Endometrium (tissue), 2 donors: ENCODE measurements around the gene SRD5A2.

Source experiments
- FAIRE-seq: peaks from 2 replicates; lab custom pipeline; 2012; peaks lifted over from hg19 to GRCh38; lab: Jason Lieb, UNC
- donor health status: control.
- donor health status: control.

Gene SRD5A2, protein sequence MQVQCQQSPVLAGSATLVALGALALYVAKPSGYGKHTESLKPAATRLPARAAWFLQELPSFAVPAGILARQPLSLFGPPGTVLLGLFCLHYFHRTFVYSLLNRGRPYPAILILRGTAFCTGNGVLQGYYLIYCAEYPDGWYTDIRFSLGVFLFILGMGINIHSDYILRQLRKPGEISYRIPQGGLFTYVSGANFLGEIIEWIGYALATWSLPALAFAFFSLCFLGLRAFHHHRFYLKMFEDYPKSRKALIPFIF

DNA sequence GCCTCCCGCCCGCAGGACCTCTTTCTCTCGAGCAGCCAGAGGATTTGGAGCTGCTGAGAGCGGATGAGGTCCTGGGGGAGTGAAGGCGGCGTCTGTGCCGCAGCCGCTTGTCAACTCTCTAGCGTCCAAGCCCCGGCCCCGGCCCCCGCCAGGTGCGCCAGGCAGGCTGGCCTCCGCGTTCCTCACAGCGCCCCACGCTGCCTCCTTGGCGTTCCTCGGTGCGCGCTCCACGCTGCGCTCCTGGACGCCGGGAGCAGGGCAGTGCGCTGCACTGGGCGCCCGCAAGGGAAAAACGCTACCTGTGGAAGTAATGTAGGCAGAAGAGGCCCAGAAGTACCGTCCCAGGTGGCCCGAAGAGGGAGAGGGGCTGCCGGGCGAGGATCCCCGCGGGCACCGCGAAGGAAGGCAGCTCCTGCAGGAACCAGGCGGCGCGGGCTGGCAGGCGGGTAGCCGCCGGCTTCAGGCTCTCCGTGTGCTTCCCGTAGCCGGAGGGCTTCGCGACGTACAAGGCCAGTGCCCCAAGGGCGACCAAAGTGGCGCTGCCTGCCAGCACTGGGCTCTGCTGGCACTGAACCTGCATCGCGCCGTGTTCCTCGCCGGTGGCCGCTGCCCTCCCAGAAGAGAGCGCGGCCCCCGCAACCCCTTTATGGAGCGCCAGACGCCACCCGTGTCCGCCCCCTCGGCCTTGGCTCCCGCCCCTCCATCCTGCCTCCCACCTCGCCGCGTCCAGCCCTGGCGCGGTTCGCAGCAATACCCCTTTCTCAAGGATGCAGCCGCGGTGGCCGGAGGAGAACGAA lies at the start of gene SRD5A2:
TSS of gene SRD5A2 (minus strand) at position 618 of the 797 bp plus-strand sequence. CDS start at position 580, 38 bp downstream.
- FAIRE-seq = no peak

DNA sequence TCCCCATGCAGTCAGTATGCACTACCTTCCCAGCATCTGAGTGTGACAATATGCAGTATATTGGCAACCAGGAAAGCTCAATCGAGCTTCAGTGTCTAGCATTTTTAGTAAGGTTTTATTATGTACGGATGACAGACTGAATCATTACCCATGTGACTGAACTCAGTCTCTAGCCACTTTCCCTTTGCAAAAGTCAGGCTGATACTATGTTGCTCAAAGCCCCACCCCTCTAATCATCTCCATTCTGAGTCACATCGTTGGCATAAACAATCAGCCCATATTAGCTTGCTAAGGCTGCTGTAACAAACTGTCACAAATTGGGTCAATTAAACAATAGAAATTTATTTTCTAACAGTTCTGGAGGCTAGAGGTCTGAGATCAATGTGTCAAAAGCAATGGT lies 25.8 kb upstream of the SRD5A2 start:
- FAIRE-seq = no peak

DNA sequence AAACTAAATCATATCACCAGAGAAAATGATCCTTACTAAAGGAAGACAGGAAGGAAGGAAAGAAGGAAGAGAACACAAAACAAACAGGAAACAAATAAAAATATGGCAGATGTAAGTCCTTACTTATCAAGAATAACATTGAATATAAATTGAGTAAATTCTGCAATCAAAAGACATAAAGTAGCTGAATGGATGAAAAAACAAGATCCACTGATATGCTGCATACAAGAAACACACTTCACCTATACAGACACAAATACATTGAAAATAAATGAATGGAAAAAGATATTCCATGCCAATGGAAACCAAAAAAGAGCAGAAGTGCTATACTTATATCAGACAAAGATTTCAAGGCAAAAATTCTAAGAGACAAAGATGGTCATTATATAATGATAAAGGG lies 18.0 kb upstream of the SRD5A2 start:
- FAIRE-seq = no peak

DNA sequence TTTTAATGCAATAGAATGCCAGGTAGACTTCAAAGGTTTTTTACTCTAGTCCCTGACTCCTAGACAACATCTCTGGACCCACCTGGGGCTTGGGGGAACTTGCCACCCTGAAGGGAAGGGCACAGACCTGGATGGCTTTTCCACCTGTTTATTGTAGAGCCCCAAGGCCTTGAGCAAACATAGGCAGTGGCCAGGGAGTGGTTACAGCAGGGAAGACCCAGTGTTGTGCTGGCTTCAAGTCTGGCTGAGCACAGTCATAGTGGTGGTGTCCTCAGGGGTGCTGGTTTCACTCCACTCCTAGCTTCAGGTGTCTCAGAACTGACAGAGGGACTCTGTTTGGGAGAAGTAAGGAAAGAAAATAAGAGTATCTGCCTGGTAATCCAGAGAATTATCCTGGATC lies 5.5 kb upstream of the SRD5A2 start:
- no peak for FAIRE-seq

DNA sequence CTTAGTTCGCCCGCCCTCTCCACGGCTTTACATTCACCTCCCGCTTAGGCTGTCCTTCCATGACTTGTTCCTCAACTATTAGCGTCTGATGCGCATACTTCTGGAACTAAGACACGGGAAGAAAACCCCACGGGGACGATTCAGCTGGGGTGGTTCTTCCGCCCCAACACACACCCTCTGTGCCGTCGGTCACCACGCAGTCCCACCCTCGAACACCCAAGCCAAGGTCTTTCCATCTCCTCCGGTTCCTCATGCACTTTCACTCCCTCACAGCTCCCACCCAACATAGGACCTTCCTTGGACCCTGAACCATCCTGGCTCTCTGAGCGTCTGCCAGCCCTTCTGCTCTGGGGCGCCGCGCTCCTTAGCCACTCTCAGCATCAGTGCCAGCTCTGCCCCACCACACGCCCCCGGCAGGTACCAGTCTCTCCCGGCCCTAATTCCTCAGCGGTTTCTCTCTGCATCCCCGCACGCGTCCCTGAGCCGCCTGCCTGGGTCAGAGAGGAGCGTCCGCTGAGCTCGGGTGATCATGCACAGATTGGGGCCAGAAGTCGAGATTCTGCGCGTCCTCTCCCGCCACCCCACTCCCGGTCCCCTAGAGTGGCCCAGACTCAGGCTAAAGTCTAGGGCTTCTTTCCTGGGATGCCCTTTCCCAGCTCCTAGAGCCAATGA lies 522 bp upstream of the SRD5A2 start:
- FAIRE-seq = no peak

DNA sequence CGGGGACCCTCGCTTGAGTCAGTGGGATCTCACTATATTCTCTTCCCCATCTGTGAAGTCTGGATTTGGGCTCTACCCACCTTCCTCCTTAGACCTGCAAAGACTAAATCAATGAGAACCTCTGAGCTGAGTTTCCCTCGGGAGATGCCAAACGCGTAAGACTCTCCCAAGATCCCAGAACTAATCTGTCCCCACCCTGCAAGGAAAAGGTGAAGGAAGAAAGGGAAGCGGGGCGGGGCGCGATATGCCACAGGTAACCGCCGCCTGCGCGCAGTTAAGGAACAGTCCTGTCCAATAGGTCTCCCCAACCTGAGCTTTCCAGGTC lies 780 bp downstream of the SRD5A2 start:
- FAIRE-seq = no peak

DNA sequence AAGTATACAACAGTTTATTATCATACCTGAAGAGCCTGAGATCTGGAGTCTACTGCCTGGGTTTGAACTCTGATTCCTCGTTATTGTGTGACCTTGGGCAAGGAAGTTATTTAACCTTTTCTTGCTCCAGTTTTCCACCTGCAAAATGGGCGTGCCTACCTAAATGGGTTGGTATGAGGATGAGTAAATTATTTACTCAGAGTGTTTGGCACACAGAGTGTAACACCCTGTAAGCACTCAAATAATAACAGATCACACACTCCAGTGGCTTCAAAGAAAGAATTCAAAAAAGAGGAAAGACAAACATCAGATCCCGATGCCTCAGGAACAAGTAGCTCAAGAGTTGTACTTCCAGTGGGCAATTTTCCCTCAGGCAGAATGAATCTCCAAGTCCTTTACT lies 2.4 kb downstream of the SRD5A2 start:
- FAIRE-seq = no peak

DNA sequence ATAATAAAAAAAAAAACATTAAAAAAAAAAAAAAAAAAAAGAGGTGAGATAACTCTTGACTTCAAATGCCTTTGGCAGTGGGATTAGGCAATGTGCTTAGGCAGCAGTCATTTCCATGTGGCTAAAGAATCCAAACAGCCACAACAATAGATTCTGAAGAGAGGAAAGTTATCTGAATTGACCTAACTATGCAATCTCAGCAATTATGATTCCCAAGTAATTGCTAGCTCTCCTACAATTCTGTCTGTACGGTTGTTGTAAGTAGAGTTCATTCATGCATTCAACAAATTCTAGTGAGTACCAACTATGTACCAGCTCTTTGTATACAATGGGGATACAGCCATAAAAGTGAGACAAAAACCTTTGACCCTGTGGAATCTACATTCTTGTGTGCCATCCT lies 3.6 kb downstream of the SRD5A2 start:
- no peak for FAIRE-seq

DNA sequence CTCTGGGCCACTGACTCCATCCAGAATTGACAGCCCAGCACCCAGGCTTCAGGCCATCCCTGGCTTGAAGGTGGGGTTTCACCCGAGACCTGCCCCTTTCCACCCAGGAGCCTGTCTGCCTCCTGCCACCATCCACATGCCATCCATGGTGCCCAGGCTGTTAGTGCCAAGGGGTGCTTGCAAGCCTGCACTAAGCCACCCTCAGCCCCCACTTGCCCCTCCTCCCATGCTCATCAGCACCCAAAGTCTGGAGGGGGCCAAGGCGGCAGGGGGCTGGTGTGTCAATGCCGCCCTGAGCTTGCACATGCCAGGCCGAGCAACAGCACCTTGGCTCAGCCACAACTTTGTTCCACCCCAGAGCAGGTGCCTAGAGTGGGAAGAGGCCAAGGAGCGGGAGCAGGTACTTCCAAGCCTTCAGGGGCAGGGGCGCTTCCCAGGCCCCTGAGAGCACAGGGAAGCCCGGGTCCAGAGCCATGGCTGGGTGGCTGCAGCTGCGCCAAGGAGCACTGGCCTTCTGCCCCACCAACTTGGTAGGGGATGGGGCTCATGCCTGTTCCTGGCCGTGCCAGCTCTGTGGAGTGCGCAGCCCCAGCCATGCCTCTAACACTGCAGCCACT lies 12.0 kb downstream of the SRD5A2 start:
- no peak for FAIRE-seq

DNA sequence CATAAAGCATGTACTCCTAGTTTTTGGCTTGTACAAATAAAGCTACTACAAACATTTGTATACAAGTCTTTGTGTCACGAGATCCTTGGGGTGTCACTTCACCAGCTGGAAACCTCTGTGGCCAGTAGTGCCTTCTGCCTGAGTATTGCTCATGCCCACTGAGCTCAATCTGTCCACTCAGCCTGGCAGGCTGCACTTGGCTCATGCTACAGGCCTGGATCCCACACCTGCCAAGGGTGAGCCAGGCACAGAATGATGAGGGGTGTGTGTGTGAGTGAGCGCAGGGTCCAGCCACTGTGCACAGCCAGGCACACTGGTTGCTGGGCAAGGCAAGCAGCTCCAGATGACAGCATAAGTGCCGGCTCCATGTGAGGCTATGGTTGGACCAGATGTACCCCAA lies 13.1 kb downstream of the SRD5A2 start:
- FAIRE-seq = no peak

DNA sequence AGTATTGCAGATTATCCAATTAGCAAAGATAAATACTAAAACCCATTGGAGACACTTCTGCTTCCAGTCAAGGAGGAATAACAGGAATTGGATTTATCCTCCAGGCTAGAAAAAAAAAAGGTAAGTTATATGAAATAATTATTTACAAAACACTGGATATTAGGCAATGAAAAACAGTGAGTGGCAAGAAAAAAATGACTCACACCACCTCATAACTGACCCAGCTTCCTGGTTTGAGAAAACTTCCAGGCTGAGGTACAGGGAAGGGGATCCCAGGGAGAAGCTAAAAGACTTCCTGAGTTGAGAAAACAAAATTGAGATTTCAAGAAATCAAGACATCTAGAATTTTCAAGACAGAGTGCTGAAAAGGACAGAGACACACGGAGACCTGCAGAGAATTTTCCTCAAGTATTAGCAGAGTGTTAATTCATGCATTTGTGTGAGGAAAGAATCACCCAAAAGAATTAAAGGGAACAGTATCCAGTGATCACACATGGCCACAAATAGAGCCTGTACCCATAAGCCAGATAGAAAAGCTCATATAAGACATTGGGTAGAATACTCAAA lies 17.4 kb downstream of the SRD5A2 start:
- no peak for FAIRE-seq

DNA sequence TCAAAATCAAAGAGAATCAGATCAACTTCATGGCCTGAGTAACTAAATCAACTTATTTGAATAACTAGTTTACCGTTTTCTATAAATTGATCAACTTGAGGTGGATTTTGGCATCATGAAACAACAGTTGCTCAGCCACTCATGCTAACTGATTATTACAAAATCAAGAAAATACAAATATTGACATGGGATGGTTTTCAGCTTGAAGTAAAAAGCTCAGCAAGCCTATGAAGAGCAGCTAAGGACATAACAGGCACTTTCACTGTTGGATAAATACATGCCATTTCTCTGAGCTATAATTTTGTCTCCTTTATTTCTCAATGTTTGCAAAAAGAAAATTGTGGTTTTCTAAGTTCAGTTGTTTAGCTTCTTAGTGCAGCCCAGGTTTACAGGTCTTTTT lies 18.9 kb downstream of the SRD5A2 start:
- no peak for FAIRE-seq

DNA sequence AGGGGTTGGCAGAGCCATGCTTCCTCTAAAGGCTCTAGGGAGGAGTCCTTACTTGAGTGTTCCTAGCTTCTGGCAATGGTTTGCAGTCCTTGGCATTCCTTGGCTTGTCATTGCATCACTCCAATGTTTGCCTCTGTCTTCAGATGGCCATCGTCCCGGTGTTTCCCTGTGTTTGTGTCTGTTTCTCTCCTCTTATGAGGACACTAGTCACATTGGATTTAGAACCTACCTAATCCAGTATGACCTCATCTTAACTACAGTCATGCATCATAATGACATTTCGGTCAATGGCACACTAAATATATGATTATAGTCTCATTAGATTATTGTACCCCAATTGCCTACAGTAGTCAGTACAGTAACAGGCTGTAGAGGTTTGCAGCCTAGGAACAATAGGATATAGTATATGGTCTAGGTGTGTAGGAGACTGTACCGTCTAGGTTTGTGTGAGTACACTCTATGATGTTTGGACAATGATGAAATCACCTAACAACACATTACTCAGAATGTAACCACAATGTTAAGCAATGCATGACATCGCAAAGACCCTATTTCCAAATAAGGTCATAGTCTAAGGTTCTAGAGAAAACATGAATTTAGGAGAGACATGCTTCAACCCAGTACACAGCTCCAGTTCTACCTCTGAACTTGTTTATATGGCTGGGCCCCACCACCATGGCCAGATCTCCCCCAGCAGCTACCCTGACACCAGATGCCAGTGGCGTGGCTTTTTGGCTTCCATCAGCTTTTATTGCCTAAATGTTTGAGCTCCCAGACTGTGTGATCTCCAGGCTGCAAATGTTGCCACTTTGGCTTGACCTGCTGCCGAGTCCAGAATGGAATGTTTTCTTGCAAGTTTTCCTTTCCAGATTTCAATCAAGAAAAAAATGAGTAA lies 22.1 kb downstream of the SRD5A2 start:
- no peak for FAIRE-seq

DNA sequence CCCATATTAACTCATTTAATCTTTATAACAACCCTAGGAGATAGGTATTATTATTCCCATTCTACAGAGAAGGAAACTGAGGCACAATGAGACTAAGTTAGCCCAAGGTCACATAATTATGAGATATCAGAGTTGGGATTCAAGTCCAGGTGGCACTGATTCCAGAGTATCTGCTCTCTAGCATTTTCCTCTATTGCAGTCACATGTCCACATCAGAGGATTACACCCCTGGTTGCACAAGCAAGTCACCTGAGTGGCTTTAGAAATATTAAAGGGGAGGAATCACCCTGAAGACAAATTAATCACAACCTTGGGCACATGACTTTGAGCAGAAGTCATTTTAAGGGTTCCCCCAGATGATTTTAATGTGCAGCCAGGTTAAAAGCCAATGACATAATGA lies 23.8 kb downstream of the SRD5A2 start:
- FAIRE-seq = no peak

DNA sequence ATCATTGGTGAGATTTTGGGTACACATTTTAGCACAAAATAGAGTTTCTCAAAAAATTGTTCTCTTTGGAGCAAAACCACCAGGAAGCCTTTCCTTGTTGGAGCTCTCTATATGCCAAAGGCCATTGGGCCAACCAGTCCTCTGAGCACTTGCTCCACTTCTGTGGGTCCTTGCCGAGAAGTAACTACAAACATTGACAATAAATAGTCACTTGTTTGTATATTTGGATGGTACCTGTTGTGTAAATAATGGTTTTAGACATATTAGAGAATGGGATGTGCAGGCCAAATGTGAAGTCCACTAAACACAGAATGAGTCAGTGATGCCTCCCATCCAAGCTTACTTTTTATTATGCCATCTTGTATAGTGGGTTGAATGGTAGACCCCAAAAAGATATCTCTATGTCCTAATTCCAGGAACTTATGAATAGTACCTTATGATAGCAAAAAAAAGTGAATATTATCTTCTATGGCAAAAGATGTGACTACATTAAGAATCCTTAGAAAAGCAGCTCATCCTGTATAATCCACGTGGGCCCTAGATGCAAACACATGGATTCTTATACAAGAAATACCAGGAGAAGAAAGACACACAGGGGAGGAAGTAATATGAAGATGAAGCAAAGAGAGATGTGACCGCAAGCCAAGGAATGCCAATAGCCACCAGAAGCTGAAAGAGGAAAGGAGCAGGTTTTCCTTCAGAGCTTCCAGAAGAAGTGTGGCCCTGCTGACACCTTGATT lies 24.6 kb downstream of the SRD5A2 start:
- FAIRE-seq = no peak

DNA sequence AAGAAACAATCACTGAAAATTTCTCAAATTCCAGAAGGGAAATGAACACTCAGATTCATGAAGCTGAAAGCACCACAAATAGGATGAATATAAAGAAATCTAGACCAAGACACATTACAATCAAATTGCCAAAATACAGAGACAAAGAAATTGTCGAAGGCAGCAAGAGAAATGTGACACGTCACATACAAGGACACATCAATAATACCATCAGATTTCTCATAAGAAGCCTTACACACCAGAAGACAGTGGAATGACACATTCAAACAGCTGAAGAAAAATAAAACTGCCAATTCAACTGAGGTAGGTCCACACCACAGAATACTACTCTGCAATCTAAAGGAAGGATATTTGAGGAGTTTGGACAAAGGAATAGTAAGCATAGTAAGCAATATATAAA lies 27.4 kb downstream of the SRD5A2 start:
- FAIRE-seq = no peak

DNA sequence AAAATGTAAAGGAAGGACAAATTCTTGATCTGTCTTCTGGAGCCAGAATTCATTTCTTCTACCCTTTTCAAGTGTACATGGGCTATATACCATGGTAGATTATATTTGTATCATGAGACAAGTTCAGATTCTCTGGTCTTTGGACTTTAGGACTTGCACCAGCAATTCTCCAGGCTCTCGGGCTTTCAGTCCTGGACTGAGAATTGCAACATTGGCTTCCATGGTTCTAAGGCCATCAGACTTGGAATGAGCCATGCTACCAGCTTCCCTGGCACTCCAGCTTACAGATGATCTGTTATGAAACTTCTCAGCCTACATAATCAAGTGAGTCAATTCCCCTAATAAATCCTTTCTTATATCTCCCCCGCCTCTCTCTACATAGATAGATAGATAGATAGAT lies 33.3 kb downstream of the SRD5A2 start:
- no peak for FAIRE-seq

DNA sequence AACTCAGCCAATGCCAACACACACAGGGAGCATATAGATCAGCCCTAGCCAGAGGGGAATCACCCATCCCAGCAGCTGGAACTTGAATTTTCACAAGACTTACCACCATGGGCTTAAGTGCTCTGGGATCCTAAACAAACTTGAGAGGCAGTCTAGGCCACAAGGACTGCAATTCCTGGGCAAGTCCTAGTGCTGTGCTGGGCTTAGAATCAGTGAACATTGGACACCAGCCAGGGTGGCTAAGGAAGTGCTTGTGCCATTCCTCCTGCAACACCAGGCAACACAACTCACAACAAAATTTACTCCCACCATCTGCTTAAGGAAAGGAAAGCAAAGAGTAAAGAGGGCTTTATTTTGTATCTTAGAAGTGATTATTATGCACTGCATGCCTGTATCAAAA lies 38.9 kb downstream of the SRD5A2 start:
- FAIRE-seq = no peak

DNA sequence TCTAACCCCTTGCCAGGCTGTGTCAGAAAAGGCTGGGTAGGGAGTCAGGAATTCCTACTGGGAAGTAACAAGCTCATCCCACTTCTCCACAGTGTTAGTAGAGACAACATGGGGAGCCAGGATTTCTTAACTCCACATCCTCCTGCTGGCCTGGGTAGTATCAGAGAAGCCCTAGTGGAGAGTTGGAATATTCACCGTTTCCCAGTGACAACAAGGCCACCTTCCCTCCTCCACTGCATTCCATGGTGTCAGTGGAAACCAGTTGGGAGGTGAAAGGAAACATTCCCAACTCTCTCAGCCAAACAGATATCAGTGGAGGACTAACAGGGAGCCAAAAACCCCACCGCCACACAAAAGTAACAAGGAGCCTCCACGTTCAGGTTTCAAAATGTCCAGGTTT lies 41.2 kb downstream of the SRD5A2 start:
- no peak for FAIRE-seq

DNA sequence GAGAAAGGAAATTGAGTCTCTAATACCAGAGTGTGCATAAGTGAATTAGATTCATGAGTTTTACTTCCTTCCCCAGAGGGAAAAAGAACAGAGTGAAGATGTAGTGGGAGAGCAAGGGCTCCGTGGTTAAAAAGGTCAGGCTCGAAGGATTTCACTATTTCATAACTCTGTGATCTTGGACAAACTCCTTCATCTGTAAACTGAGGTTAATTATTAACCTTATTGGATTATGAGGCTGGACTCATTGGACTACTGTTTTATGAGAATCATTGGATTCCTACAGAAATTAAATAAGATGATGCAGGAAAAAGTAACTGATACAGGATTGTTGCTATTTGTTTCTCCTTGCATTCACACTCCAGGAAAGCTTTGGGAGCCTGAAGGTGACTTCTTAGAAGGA lies 45.0 kb downstream of the SRD5A2 start:
- FAIRE-seq = no peak

DNA sequence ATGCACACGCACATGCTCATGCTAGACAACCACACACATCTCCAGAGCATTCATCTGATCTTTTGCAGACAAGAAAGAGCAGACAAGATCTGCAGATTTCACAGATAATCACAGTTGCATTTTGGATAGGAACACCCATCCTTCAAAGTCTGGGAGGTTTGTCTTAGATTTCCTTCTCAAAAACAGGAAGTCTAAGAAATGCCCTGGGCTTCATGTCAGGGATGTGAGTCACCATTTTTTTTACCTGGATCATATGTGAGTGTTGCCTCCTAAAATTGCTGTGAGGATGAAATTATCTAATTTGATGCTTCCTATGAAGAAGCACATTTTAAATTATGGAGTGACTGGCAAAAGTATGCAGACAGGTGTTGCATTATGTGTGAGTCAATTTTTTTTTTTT lies 46.1 kb downstream of the SRD5A2 start:
- FAIRE-seq = no peak
